Smooth muscle cell (in vitro differentiated cells): ENCODE results near the gene WDR93. TPM values are rescaled to one million over a fixed set of nuclear protein-coding genes. Genes with fewer than 3 reads are reported as not detected.

Source experiments
- DNase-seq: peaks from one replicate; lab custom pipeline; 2025; ENCODE audit not compliant: unreplicated experiment; lab: John Stamatoyannopoulos, UW
- H2AFZ ChIP-seq: fragments of 200-600 bp; sonication (generic); 2 replicates; pipeline ENCODE4 v1.6.0; 2016; ENCODE audit warnings: antibody characterized with exemption, low read depth, mild to moderate bottlenecking
- H3F3A ChIP-seq: fragments of 200-600 bp; sonication (generic); 2 replicates; pipeline ENCODE4 v1.6.0; 2017; ENCODE audit warnings: antibody characterized with exemption, low read depth
- H3K27ac ChIP-seq: fragments of 200-600 bp; sonication (generic); 2 replicates; pipeline ENCODE4 v1.5.1; 2016; ENCODE audit warnings: low read depth, mild to moderate bottlenecking
- H3K27me3 ChIP-seq: fragments of 200-600 bp; sonication (generic); 2 replicates; pipeline ENCODE4 v1.6.1; 2016; ENCODE audit warnings: low read depth, mild to moderate bottlenecking
- H3K36me3 ChIP-seq: fragments of 200-600 bp; sonication (generic); 2 replicates; pipeline ENCODE4 v1.5.1; 2016; ENCODE audit warnings: low read depth
- H3K4me1 ChIP-seq: fragments of 200-600 bp; sonication (generic); 2 replicates; pipeline ENCODE4 v1.5.1; 2016; ENCODE audit warnings: low read depth
- H3K4me2 ChIP-seq: fragments of 200-600 bp; sonication (generic); 2 replicates; pipeline ENCODE4 v1.6.0; 2016; ENCODE audit warnings: mild to moderate bottlenecking
- H3K4me3 ChIP-seq: fragments of 200-600 bp; sonication (generic); 2 replicates; pipeline ENCODE4 v1.5.1; 2016; ENCODE audit warnings: mild to moderate bottlenecking
- H3K79me2 ChIP-seq: fragments of 200-600 bp; sonication (generic); 2 replicates; pipeline ENCODE4 v1.6.0; 2016; ENCODE audit warnings: low read depth, mild to moderate bottlenecking
- H3K9ac ChIP-seq: fragments of 200-600 bp; sonication (generic); 2 replicates; pipeline ENCODE4 v1.6.0; 2016; ENCODE audit warnings: low read depth
- H3K9me3 ChIP-seq: fragments of 200-600 bp; sonication (generic); replicated peaks from 2 replicates; pipeline ENCODE4 v1.5.1; 2016; ENCODE audit warnings: low read depth
- H4K20me1 ChIP-seq: fragments of 200-600 bp; sonication (generic); 2 replicates; pipeline ENCODE4 v1.6.0; 2016; ENCODE audit warnings: low read depth
- WGBS: methylation state at CpG from one replicate; pipeline ENCODE4 v1.1.7; 2016; ENCODE audit warnings: low lambda C conversion rate; 5-methylcytosine and 5-hydroxymethylcytosine counted together
- polyA plus RNA-seq: library from polyadenylated mRNA; unstranded; fragments of >200 nt; fragmentation: Nextera tagmentation; extraction: Ambion mirVana; gene quantifications from 2 replicates; pipeline ENCODE4 v1.2.1, GENCODE V29; 2016
- total RNA-seq: library from RNA; depleted of rRNA; stranded (reverse); fragments of >200 nt; gene quantifications from 2 replicates; pipeline ENCODE4 v1.2.3, GENCODE V29; 2014
- TF ChIP-seq, protein P1 (sequence below): fragments of 200-600 bp; sonication (generic); IDR thresholded peaks from 2 replicates; pipeline ENCODE4 v1.5.1; 2017; ENCODE audit warnings: borderline replicate concordance, mild to moderate bottlenecking, antibody characterized with exemption; ENCODE audit not compliant: insufficient read depth, poor library complexity, severe bottlenecking

Gene WDR93
- total and polyA plus RNA-seq, 2 experiments from 2014 or later = 0.80 TPM; not detected in 1

DNA sequence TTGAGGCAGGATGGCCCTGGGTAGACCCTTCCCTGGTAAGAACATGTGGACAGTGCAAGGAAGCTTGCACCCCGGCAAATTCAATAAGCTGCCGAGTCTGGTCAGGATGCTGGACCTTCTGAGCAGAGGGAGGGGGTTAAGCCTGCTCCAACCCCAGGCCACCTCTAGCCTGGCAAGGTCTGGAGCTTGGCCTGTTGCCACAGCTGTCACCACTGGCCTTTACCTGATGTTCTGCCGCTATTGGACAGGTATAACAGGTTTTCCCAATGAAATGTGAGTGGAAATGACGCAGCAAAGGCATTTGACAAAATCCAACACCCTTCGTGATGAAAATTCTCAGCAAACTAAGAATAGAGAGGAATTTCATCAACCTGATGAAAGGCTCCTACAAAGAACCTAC is 61.1 kb downstream of the WDR93 start:
- no peak overlapping the region for H2AFZ ChIP-seq
- no peak for DNase-seq
- no peaks in the 10 kb centered on the region for H3F3A ChIP-seq
- TF ChIP-seq, protein P1, sequence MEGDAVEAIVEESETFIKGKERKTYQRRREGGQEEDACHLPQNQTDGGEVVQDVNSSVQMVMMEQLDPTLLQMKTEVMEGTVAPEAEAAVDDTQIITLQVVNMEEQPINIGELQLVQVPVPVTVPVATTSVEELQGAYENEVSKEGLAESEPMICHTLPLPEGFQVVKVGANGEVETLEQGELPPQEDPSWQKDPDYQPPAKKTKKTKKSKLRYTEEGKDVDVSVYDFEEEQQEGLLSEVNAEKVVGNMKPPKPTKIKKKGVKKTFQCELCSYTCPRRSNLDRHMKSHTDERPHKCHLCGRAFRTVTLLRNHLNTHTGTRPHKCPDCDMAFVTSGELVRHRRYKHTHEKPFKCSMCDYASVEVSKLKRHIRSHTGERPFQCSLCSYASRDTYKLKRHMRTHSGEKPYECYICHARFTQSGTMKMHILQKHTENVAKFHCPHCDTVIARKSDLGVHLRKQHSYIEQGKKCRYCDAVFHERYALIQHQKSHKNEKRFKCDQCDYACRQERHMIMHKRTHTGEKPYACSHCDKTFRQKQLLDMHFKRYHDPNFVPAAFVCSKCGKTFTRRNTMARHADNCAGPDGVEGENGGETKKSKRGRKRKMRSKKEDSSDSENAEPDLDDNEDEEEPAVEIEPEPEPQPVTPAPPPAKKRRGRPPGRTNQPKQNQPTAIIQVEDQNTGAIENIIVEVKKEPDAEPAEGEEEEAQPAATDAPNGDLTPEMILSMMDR = no peak
- H3K4me1 ChIP-seq = peaks cover 5% of the 10 kb centered on the region
- WGBS = 87% methylated on average over 5 of the region's 5 CpGs
- peaks cover 37% of the 10 kb centered on the region for H3K27me3 ChIP-seq
- H3K4me2 ChIP-seq = no peak overlapping the region
- no peak overlapping the region for H3K9ac ChIP-seq
- H3K79me2 ChIP-seq = no peaks in the 10 kb centered on the region
- no peaks in the 10 kb centered on the region for H3K36me3 ChIP-seq
- no peak overlapping the region for H3K27ac ChIP-seq
- no peaks in the 10 kb centered on the region for H3K9me3 ChIP-seq
- H4K20me1 ChIP-seq = no peaks in the 10 kb centered on the region
- H3K4me3 ChIP-seq = no peak overlapping the region

DNA sequence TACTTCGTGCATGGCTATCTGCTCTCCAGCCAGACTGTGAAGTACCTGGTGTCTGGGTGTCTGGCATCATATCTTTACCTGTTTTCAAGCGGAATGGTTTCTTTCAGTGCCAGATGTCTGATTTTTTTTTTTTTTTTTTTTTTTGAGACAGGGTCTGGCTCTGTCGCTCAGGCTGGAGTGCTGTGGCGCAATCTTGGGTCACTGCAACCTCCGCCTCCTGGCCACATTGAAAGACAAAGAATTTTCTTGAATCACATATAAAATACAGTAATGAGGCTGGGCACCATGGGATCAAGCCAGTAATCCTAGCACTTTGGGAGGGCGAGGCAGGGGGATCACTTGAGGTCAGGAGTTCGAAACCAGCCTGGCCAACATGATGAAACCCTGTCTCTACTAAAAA is 63.2 kb downstream of the WDR93 start:
- H3F3A ChIP-seq = no peaks in the 10 kb centered on the region
- TF ChIP-seq, protein P1 = no peak
- no peak overlapping the region for H2AFZ ChIP-seq
- H3K9ac ChIP-seq = no peak overlapping the region
- no peak overlapping the region for H3K27ac ChIP-seq
- H3K36me3 ChIP-seq = no peaks in the 10 kb centered on the region
- no peaks in the 10 kb centered on the region for H3K79me2 ChIP-seq
- no peak overlapping the region for H3K4me2 ChIP-seq
- H3K4me3 ChIP-seq = no peak overlapping the region
- 90% methylated on average over 7 of the region's 7 CpGs for WGBS
- DNase-seq = no peak
- H3K4me1 ChIP-seq = peaks cover 5% of the 10 kb centered on the region
- H4K20me1 ChIP-seq = no peaks in the 10 kb centered on the region
- peaks cover 16% of the 10 kb centered on the region for H3K27me3 ChIP-seq
- no peaks in the 10 kb centered on the region for H3K9me3 ChIP-seq

DNA sequence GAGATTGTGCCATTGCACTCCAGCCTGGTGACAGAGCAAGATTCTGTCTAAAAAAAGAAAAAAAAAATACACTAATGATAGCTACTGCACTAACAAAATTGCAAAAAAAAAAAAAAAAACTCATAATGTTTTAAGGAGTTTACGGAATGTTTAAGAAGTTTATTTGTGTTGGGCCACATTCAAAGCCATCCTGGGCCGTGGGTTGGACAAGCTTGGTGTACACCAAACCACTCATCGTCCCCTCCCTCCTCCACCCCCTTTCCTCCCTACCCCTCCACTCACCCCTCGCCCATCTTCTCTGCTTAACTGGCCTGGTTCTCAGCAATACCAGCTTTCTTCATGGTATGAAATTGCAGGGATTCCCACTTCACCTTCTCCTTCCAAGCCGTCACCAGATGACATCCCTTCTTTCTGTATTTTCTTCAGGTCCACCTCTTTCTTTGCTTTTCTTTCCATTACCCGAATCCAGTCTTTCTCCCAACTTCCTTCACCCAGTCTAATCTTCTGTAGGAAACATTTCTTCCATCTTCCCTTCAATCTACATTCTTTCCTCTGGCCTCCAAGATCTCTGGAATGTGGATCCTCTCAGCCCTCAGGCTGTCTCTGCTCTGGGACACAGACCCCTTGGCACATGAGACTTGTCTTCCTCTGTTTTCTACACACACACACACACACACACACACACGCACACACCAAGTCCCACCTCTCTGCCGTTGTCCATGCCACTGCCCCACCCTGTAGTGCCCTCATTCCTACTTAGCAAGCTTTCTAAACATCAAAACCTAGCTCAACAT is 63.9 kb downstream of the WDR93 start:
- TF ChIP-seq, protein P1 = no peak

DNA sequence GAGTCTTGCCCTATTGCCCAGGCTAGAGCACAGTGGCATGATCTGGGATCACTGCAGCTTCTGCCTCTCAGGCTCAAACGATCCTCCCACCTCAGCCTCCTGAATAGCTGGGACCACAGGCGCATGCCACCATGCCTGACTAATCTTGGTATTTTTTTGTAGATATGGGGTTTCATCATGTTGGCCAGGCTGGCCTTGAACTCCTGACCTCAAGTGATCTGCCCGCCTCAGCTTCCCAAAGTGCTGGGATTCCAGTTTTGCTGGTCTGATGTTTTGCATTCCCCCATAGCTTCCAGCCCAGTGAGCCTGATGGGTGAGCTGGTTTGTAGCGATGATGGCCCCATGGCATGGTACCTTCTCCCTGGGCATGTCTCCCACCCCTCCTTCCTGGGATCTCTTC is 65.1 kb downstream of the WDR93 start:
- Histone ChIP-seq H3K9me3 (no peaks in the 10 kb centered on the region), H4K20me1 (no peaks in the 10 kb centered on the region), H2AFZ (no peak overlapping the region), H3K27ac (no peak overlapping the region), H3K36me3 (no peaks in the 10 kb centered on the region), H3K27me3 (no peaks in the 10 kb centered on the region), H3K79me2 (no peaks in the 10 kb centered on the region), H3K4me2 (no peak overlapping the region), H3K4me1 (peaks cover 5% of the 10 kb centered on the region), H3K4me3 (no peak overlapping the region), H3F3A (no peaks in the 10 kb centered on the region), H3K9ac (no peak overlapping the region)
- 90% methylated on average over 4 of the region's 4 CpGs for WGBS
- TF ChIP-seq, protein P1 = no peak
- DNase-seq = no peak

More for the DNA sequence above, 63.9 kb downstream of the WDR93 start:
- Histone ChIP-seq H3K4me2 (no peak overlapping the region), H3K36me3 (no peaks in the 10 kb centered on the region), H3K4me3 (no peak overlapping the region), H2AFZ (no peak overlapping the region), H3K4me1 (peaks cover 5% of the 10 kb centered on the region), H4K20me1 (no peaks in the 10 kb centered on the region), H3K27ac (no peak overlapping the region), H3K9ac (no peak overlapping the region), H3F3A (no peaks in the 10 kb centered on the region), H3K9me3 (no peaks in the 10 kb centered on the region), H3K79me2 (no peaks in the 10 kb centered on the region), H3K27me3 (peaks cover 9% of the 10 kb centered on the region)
- no peak for DNase-seq
- WGBS = 76% methylated on average over 8 of the region's 8 CpGs
